CD14-positive monocyte (primary cell): ENCODE data around the gene TMEFF2. TPM values are rescaled to one million over a fixed set of nuclear protein-coding genes. Genes with fewer than 3 reads are reported as not detected.

Experiments
- DNase-seq, 3 donors: peaks; one replicate each; pipeline ENCODE4 v3.0.0-alpha.2; 2011 to 2022
- H2AFZ ChIP-seq: 2 replicates; pipeline ENCODE4 v1.6.0; 2012; ENCODE audit warnings: mild to moderate bottlenecking, low read depth, low read length, inconsistent platforms; ENCODE audit not compliant: insufficient read depth, poor library complexity, severe bottlenecking
- H3K27ac ChIP-seq, 2 donors: 1 replicate in 1 of 2; 2 replicates in 1 of 2; pipeline ENCODE4 v1.5.1; 2012 to 2013; ENCODE audit warnings: low read length in 2 of 2, control low read depth in 1 of 2, inconsistent platforms in 1 of 2, low read depth in 1 of 2, mild to moderate bottlenecking in 1 of 2
- H3K27me3 ChIP-seq, 2 donors: one replicate each; pipeline versions ENCODE4 v1.6.0 to v1.6.1; 2011 to 2013; ENCODE audit warnings: low read length in 2 of 2; ENCODE audit not compliant: control insufficient read depth in 2 of 2, insufficient read depth in 2 of 2
- H3K36me3 ChIP-seq, 2 donors: replicated peaks in 1 of 2; 1 replicate in 1 of 2; 2 replicates in 1 of 2; pipeline versions ENCODE4 v1.5.1 to v1.6.1; 2012 to 2013; ENCODE audit warnings: low read length in 2 of 2, control low read depth in 1 of 2, inconsistent platforms in 1 of 2, mild to moderate bottlenecking in 1 of 2; ENCODE audit not compliant: insufficient read depth in 2 of 2, control insufficient read depth in 1 of 2
- H3K4me1 ChIP-seq, 2 donors: 1 replicate in 1 of 2; 2 replicates in 1 of 2; pipeline versions ENCODE4 v1.5.1 to v1.6.1; 2012 to 2013; ENCODE audit warnings: low read length in 2 of 2, control low read depth in 1 of 2, inconsistent platforms in 1 of 2, mild to moderate bottlenecking in 1 of 2, moderate library complexity in 1 of 2; ENCODE audit not compliant: insufficient read depth in 2 of 2, control insufficient read depth in 1 of 2
- H3K4me2 ChIP-seq: replicated peaks from 2 replicates; pipeline ENCODE3; 2012; ENCODE audit warnings: low read length, moderate library complexity, mild to moderate bottlenecking; ENCODE audit not compliant: poor library complexity, severe bottlenecking; ENCODE audit errors: extremely low read depth
- H3K4me3 ChIP-seq, 3 experiments: fragments of 200-600 bp in 1 of 3; sonication (generic) in 1 of 3; replicated peaks in 1 of 3; 1 replicate in 2 of 3; 2 replicates in 1 of 3; pipeline ENCODE4 v1.5.1; 2011 to 2013; ENCODE audit warnings: low read length in 3 of 3, mild to moderate bottlenecking in 3 of 3, control low read depth in 2 of 3, low read depth in 2 of 3, inconsistent platforms in 1 of 3, moderate library complexity in 1 of 3
- H3K79me2 ChIP-seq: 2 replicates; pipeline ENCODE4 v1.6.0; 2012; ENCODE audit warnings: mild to moderate bottlenecking, control low read depth, inconsistent platforms, low read length, moderate library complexity; ENCODE audit not compliant: insufficient read depth
- H3K9ac ChIP-seq: 2 replicates; pipeline ENCODE4 v1.6.0; 2017; ENCODE audit warnings: low read length, mild to moderate bottlenecking; ENCODE audit not compliant: insufficient read depth, poor library complexity, severe bottlenecking
- H3K9me3 ChIP-seq, 2 donors: replicated peaks in 1 of 2; 1 replicate in 1 of 2; 2 replicates in 1 of 2; pipeline versions ENCODE4 v1.5.1 to v1.6.1; 2012 to 2013; ENCODE audit warnings: low read length in 2 of 2, control low read depth in 1 of 2; ENCODE audit not compliant: control insufficient read depth in 1 of 2, insufficient read depth in 1 of 2
- H4K20me1 ChIP-seq: 2 replicates; pipeline ENCODE4 v1.6.0; 2012; ENCODE audit warnings: mild to moderate bottlenecking, low read length, control low read depth, moderate library complexity; ENCODE audit not compliant: insufficient read depth
- H3K27ac Mint-ChIP-seq, 7 donors: one replicate each; pipeline ENCODE4 v1.8.0; 2020; ENCODE audit warnings: mild to moderate bottlenecking in 7 of 7, mixed read lengths in 7 of 7, moderate library complexity in 6 of 7, inconsistent platforms in 2 of 7
- H3K27me3 Mint-ChIP-seq, 3 donors: one replicate each; pipeline ENCODE4 v1.8.0; 2021 to 2022; ENCODE audit warnings: low read depth in 3 of 3, mild to moderate bottlenecking in 3 of 3, mixed read lengths in 3 of 3, moderate library complexity in 3 of 3, inconsistent platforms in 1 of 3
- H3K36me3 Mint-ChIP-seq, 2 donors: one replicate each; pipeline ENCODE4 v1.8.0; 2020; ENCODE audit warnings: mixed read lengths in 2 of 2, inconsistent platforms in 1 of 2, mild to moderate bottlenecking in 1 of 2
- H3K4me1 Mint-ChIP-seq: one replicate; pipeline ENCODE4 v1.8.0; 2020; ENCODE audit warnings: mild to moderate bottlenecking, mixed read lengths
- H3K4me3 Mint-ChIP-seq, 2 donors: one replicate each; pipeline ENCODE4 v1.8.0; 2020; ENCODE audit warnings: mild to moderate bottlenecking in 2 of 2, mixed read lengths in 2 of 2, moderate library complexity in 1 of 2
- H3K9me3 Mint-ChIP-seq, 7 donors: one replicate each; pipeline ENCODE4 v1.8.0; 2020 to 2022; ENCODE audit warnings: mixed read lengths in 7 of 7, mild to moderate bottlenecking in 6 of 7, moderate library complexity in 6 of 7, inconsistent platforms in 2 of 7
- WGBS: methylation state at CpG from one replicate; pipeline ENCODE4 v1.1.5; 2013; ENCODE audit warnings: missing lambda C conversion rate; ENCODE audit not compliant: insufficient coverage; 5-methylcytosine and 5-hydroxymethylcytosine counted together
- intact Hi-C, 2 donors: fragments of 100-400 bp; cut with micrococcal nuclease; formaldehyde crosslinking; loops; one replicate each; pipeline versions ENCODE4 v1.15.0 to v1.15.1; 2023
- polyA plus RNA-seq, 3 donors: library from polyadenylated mRNA; depleted of rRNA in 1 of 3; unstranded in 2 of 3; stranded (reverse) in 1 of 3; fragments of 300-500 nt in 2 of 3; fragments of >200 nt in 1 of 3; fragmentation: Illumina TruSeq in 2 of 3; gene quantifications; 1 replicate in 2 of 3; 2 replicates in 1 of 3; pipeline ENCODE4 v1.2.3, GENCODE V29; 2012 to 2021
- TF ChIP-seq, protein P1 (sequence below): fragments of 200-600 bp; IDR thresholded peaks from one replicate; pipeline ENCODE4 v1.8.0; 2022; ENCODE audit warnings: antibody characterized with exemption, mild to moderate bottlenecking

The TMEFF2 gene
- polyA plus RNA-seq, 3 donors, result not detected

DNA sequence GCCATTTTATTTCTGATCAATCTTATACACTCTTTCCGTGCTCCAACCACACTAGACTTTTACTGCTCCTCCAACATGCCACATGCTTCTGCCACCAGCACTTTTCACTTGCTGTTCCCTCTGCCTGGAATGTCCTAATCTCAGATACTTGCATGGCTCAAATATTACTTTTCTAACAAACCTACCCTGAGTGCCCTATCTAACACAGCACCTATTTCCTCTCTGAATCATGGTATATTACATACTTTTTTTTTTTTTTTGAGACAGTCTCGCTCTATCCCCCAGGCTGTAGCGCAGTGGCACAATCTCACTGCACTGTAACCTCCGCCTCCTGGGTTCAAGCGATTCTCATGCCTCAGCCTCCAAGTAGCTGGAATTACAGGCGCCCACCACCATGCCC, 181.5 kb downstream of the TMEFF2 start:
- Mint-ChIP-seq H3K27ac (peak overlapping the region in 1 of 7 donors; percentile 57), H3K9me3 (peaks cover 0 to 7% (median 2%) of the 10 kb centered on the region in 7 donors), H3K36me3 (no peaks in the 10 kb centered on the region), H3K27me3 (no peaks in the 10 kb centered on the region), H3K4me1 (peaks cover 8% of the 10 kb centered on the region), H3K4me3 (no peak overlapping the region)
- Histone ChIP-seq H3K79me2 (no peaks in the 10 kb centered on the region), H3K9ac (no peak overlapping the region), H3K9me3 (no peaks in the 10 kb centered on the region), H3K4me3 (no peak overlapping the region), H4K20me1 (no peaks in the 10 kb centered on the region), H3K27ac (no peak overlapping the region), H3K4me2 (no peak overlapping the region), H3K27me3 (no peaks in the 10 kb centered on the region), H3K36me3 (no peaks in the 10 kb centered on the region), H3K4me1 (peaks cover 5 to 8% of the 10 kb centered on the region in 2 donors), H2AFZ (no peak overlapping the region)
- intact Hi-C loops, result no loop called here
- no peak for DNase-seq
- WGBS, result 94% methylated on average over 4 of the region's 6 CpGs
- TF ChIP-seq, protein P1, sequence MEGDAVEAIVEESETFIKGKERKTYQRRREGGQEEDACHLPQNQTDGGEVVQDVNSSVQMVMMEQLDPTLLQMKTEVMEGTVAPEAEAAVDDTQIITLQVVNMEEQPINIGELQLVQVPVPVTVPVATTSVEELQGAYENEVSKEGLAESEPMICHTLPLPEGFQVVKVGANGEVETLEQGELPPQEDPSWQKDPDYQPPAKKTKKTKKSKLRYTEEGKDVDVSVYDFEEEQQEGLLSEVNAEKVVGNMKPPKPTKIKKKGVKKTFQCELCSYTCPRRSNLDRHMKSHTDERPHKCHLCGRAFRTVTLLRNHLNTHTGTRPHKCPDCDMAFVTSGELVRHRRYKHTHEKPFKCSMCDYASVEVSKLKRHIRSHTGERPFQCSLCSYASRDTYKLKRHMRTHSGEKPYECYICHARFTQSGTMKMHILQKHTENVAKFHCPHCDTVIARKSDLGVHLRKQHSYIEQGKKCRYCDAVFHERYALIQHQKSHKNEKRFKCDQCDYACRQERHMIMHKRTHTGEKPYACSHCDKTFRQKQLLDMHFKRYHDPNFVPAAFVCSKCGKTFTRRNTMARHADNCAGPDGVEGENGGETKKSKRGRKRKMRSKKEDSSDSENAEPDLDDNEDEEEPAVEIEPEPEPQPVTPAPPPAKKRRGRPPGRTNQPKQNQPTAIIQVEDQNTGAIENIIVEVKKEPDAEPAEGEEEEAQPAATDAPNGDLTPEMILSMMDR, result no peak

DNA sequence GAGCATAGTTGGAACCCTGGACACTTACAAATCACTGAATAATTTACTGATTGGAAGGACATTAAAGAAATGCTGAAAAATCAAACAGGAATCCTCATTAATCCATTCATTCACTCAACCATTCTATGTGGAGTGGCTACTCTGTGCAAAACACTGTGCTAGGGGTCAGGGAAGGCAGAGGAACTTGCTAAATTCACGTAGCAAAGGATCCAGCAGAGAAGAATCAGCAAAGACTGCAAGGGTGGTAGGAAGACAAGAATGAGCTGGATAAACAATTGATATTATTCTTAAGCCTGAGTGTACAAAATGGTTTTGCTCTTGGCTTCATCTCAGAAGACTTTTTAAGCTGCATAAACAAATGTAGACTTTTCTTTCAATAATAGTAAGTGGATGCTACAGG, 183.5 kb downstream of the TMEFF2 start:
- WGBS, result no CpG with 5 or more reads among the region's 1 CpG
- no peaks in the 10 kb centered on the region for H3K27me3 ChIP-seq
- no peak for DNase-seq
- H3K4me2 ChIP-seq, result no peak overlapping the region
- intact Hi-C loops, result no loop called here
- H3K27ac Mint-ChIP-seq, result peak overlapping the region in 1 of 7 donors; percentile 10
- no peaks in the 10 kb centered on the region for H3K36me3 ChIP-seq
- H3K36me3 Mint-ChIP-seq, result no peaks in the 10 kb centered on the region
- H3K4me1 Mint-ChIP-seq, result no peaks in the 10 kb centered on the region
- no peaks in the 10 kb centered on the region for H3K9me3 ChIP-seq
- H3K79me2 ChIP-seq, result no peaks in the 10 kb centered on the region
- no peaks in the 10 kb centered on the region for H4K20me1 ChIP-seq
- H2AFZ ChIP-seq, result no peak overlapping the region
- H3K4me3 ChIP-seq, result no peak overlapping the region
- peaks cover 0 to 7% (median 2%) of the 10 kb centered on the region in 7 donors for H3K9me3 Mint-ChIP-seq
- H3K4me1 ChIP-seq, result no peaks in the 10 kb centered on the region
- H3K9ac ChIP-seq, result no peak overlapping the region
- H3K27ac ChIP-seq, result no peak overlapping the region
- H3K4me3 Mint-ChIP-seq, result no peak overlapping the region
- TF ChIP-seq, protein P1, result no peak
- H3K27me3 Mint-ChIP-seq, result no peaks in the 10 kb centered on the region
